ENCODE data around the gene TFF2.

Gene TFF2

GRCh38 chr21:42377951-42378340, 27.2 kb upstream of the TFF2 start:
- H3K4me3 ChIP-seq (ENCODE audit: low read depth, low read length): no peak overlapping the region
- no peak for DNase-seq (ENCODE audit: low read depth)
- no peak for TF ChIP-seq CTCF (conservative IDR thresholded peaks at IDR 0.05; ENCODE audit: low read depth, low read length)

GRCh38 chr21:42377211-42377950, 26.6 kb upstream of the TFF2 start:
- TF ChIP-seq CTCF (conservative IDR thresholded peaks at IDR 0.05; ENCODE audit: low read depth, low read length): no peak
- DNase-seq (ENCODE audit: low read depth): no peak
- no peak overlapping the region for H3K4me3 ChIP-seq (ENCODE audit: low read depth, low read length)

DNA sequence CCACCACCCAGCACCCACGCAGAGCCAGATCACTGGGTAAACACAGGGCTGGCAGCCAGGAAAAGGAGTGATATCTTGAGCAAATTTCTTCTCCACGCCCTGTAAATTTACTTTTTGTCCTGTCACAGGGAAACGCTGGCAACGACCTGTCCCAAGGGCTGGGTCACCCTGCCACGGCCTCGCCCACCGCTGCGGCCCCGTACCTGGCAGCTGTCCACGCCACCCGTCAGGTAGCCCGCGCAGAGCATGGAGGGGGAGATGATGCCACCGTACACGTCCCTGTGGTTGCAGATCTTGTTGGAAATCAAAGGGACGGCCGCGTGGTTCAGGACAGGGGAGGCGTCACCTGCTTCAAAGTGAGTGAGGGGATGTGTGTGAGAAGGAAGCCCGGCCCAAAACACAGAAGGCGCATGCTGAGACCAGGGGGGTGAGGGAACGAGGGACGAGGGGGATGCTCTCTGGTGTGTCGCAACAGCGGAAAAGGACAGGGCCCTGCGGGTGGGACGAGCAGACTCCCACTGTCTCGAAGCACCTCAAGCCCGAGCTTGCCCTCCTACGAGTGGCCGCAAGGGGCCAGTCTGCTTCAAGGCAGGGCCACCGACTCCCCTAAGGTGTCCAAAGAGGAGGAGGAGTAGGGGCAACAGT, 25.7 kb upstream of the TFF2 start:
- TF ChIP-seq CTCF (conservative IDR thresholded peaks at IDR 0.05; ENCODE audit: low read depth, low read length): no peak
- no peak for DNase-seq (ENCODE audit: low read depth)
- no peak overlapping the region for H3K4me3 ChIP-seq (ENCODE audit: low read depth, low read length)

DNA sequence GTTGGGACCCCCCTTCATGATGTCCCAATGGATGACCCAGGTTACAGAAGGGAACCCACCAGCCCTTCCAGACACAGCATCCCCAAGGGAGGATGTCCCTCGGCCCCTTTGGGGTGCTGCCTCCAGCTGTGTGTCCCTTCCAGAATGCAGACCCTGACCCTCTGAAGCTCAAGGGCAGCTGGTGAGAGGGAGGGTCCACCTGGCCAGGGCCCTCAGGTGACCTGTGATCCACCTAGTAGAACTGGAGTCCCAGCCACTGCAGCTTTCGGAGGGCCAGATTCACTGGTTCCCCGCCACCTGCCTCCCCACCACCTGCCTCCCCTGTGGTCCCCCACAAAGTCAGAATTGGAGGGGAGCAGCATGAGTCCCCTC, 25.2 kb upstream of the TFF2 start:
- DNase-seq (ENCODE audit: low read depth): no peak
- no peak overlapping the region for H3K4me3 ChIP-seq (ENCODE audit: low read depth, low read length)
- TF ChIP-seq CTCF (conservative IDR thresholded peaks at IDR 0.05; ENCODE audit: low read depth, low read length): no peak

- no peak overlapping the region for H3K4me3 ChIP-seq (ENCODE audit: low read depth, low read length)
- no peak for TF ChIP-seq CTCF (conservative IDR thresholded peaks at IDR 0.05; ENCODE audit: low read depth, low read length)
- no peak for DNase-seq (ENCODE audit: low read depth)
Observed at GRCh38 chr21:42375506-42375905, 24.7 kb upstream of the TFF2 start.

- DNase-seq (ENCODE audit: low read depth): no peak
- TF ChIP-seq CTCF (conservative IDR thresholded peaks at IDR 0.05; ENCODE audit: low read depth, low read length): no peak
- no peak overlapping the region for H3K4me3 ChIP-seq (ENCODE audit: low read depth, low read length)
Observed at GRCh38 chr21:42374864-42375499, 24.2 kb upstream of the TFF2 start.

All from choroid plexus epithelial cell (primary cell).